ENCODE results near the gene COL5A1. TPM values are rescaled to one million over a fixed set of nuclear protein-coding genes. Genes with fewer than 3 reads are reported as not detected.

COL5A1 gene
- polyA plus RNA-seq, 3 donors, result 0.01 TPM; not detected in 2

- Mint-ChIP-seq H3K4me1 (no peaks in the 10 kb centered on the region), H3K9me3 (peaks cover 0 to 10% (median 0%) of the 10 kb centered on the region in 7 donors), H3K27ac (no peak overlapping the region), H3K36me3 (no peaks in the 10 kb centered on the region), H3K27me3 (ENCODE audit: low read depth in 3 of 3) (peaks cover 0 to 4% (median 1%) of the 10 kb centered on the region in 3 donors), H3K4me3 (no peak overlapping the region)
- no peaks in the 10 kb centered on the region for H3K27me3 ChIP-seq (ENCODE audit: control insufficient read depth in 2 of 2, insufficient read depth in 2 of 2, low read length in 2 of 2)
- H3K4me2 ChIP-seq (replicated peaks; ENCODE audit: extremely low read depth, low read length, poor library complexity, severe bottlenecking), result no peak overlapping the region
- H3K9me3 ChIP-seq (replicated peaks in 1 of 2; ENCODE audit: control insufficient read depth in 1 of 2, insufficient read depth in 1 of 2, low read length in 2 of 2), result peaks cover 0 to 14% of the 10 kb centered on the region in 2 donors
- no peak overlapping the region for H3K27ac ChIP-seq (ENCODE audit: low read depth in 1 of 2, low read length in 2 of 2)
- no peak for TF ChIP-seq CTCF (IDR thresholded peaks at IDR 0.05)
- no peak overlapping the region for H2AFZ ChIP-seq (ENCODE audit: insufficient read depth, low read depth, low read length, poor library complexity, severe bottlenecking)
- 90% methylated on average over 23 of the region's 25 CpGs for WGBS (ENCODE audit: insufficient coverage)
- no peaks in the 10 kb centered on the region for H3K36me3 ChIP-seq (replicated peaks in 1 of 2; ENCODE audit: control insufficient read depth in 1 of 2, insufficient read depth in 2 of 2, low read length in 2 of 2)
- no peak overlapping the region for H3K4me3 ChIP-seq (replicated peaks in 1 of 3; ENCODE audit: low read depth in 2 of 3, low read length in 3 of 3)
- intact Hi-C loops (cut with micrococcal nuclease), result no loop called here
- H3K9ac ChIP-seq (ENCODE audit: insufficient read depth, low read length, poor library complexity, severe bottlenecking), result no peak overlapping the region
- no peaks in the 10 kb centered on the region for H4K20me1 ChIP-seq (ENCODE audit: insufficient read depth, low read length)
- DNase-seq, result no peak
- no peaks in the 10 kb centered on the region for H3K4me1 ChIP-seq (ENCODE audit: control insufficient read depth in 1 of 2, insufficient read depth in 2 of 2, low read length in 2 of 2)
- no peaks in the 10 kb centered on the region for H3K79me2 ChIP-seq (ENCODE audit: insufficient read depth, low read length)
Observed at GRCh38 chr9:134597041-134597913, 44.3 kb upstream of the COL5A1 start.

GRCh38 chr9:134597957-134598883 is 43.4 kb upstream of the COL5A1 start:
- Histone ChIP-seq H3K36me3 (replicated peaks in 1 of 2; ENCODE audit: control insufficient read depth in 1 of 2, insufficient read depth in 2 of 2, low read length in 2 of 2) (no peaks in the 10 kb centered on the region), H3K4me2 (replicated peaks; ENCODE audit: extremely low read depth, low read length, poor library complexity, severe bottlenecking) (no peak overlapping the region), H3K4me3 (replicated peaks in 1 of 3; ENCODE audit: low read depth in 2 of 3, low read length in 3 of 3) (no peak overlapping the region), H2AFZ (ENCODE audit: insufficient read depth, low read depth, low read length, poor library complexity, severe bottlenecking) (no peak overlapping the region), H3K9ac (ENCODE audit: insufficient read depth, low read length, poor library complexity, severe bottlenecking) (no peak overlapping the region), H3K4me1 (ENCODE audit: control insufficient read depth in 1 of 2, insufficient read depth in 2 of 2, low read length in 2 of 2) (no peaks in the 10 kb centered on the region), H3K27me3 (ENCODE audit: control insufficient read depth in 2 of 2, insufficient read depth in 2 of 2, low read length in 2 of 2) (no peaks in the 10 kb centered on the region), H3K27ac (ENCODE audit: low read depth in 1 of 2, low read length in 2 of 2) (no peak overlapping the region), H3K9me3 (replicated peaks in 1 of 2; ENCODE audit: control insufficient read depth in 1 of 2, insufficient read depth in 1 of 2, low read length in 2 of 2) (peaks cover 0 to 14% of the 10 kb centered on the region in 2 donors), H4K20me1 (ENCODE audit: insufficient read depth, low read length) (no peaks in the 10 kb centered on the region), H3K79me2 (ENCODE audit: insufficient read depth, low read length) (no peaks in the 10 kb centered on the region)
- TF ChIP-seq CTCF (IDR thresholded peaks at IDR 0.05), result no peak
- H3K36me3 Mint-ChIP-seq, result no peaks in the 10 kb centered on the region
- no peak overlapping the region for H3K4me3 Mint-ChIP-seq
- H3K27me3 Mint-ChIP-seq (ENCODE audit: low read depth in 3 of 3), result peaks cover 0 to 2% (median 0%) of the 10 kb centered on the region in 3 donors
- DNase-seq, result no peak
- no peak overlapping the region for H3K27ac Mint-ChIP-seq
- H3K4me1 Mint-ChIP-seq, result no peaks in the 10 kb centered on the region
- WGBS (ENCODE audit: insufficient coverage), result 59% methylated on average over 26 of the region's 27 CpGs
- intact Hi-C loops (cut with micrococcal nuclease), result no loop called here
- peaks cover 0 to 10% (median 0%) of the 10 kb centered on the region in 7 donors for H3K9me3 Mint-ChIP-seq

Data from CD14-positive monocyte (primary cell).